CD4-positive, CD25-positive, alpha-beta regulatory T cell (primary cell): ENCODE results near the gene FZR1. TPM values are rescaled to one million over a fixed set of nuclear protein-coding genes. Genes with fewer than 3 reads are reported as not detected.
A peak's percentile ranks its signal among the peaks of the same experiment; 100 is the strongest.

Experiments used
- ATAC-seq, 2 donors: fragments of 150-1000 bp; cut with Tn5 transposase; one replicate each; pipeline ENCODE4 v1.10.0; 2021; ENCODE audit warnings: low read depth in 2 of 2, moderate number of reproducible peaks in 2 of 2, moderate library complexity in 1 of 2
- DNase-seq, 3 donors: peaks; one replicate each; pipeline versions ENCODE4 v3.0.0 to v3.0.0-alpha.2; 2012 to 2022; ENCODE audit warnings: mixed read lengths in 1 of 3
- H3K27ac ChIP-seq: one replicate; pipeline ENCODE4 v1.7.0; 2013; ENCODE audit warnings: mild to moderate bottlenecking, low read length; ENCODE audit not compliant: insufficient read depth, poor library complexity, severe bottlenecking
- H3K27me3 ChIP-seq: one replicate; pipeline ENCODE4 v1.7.0; 2013; ENCODE audit warnings: low read length; ENCODE audit not compliant: control insufficient read depth, insufficient read depth
- H3K36me3 ChIP-seq: one replicate; pipeline ENCODE4 v1.7.0; 2013; ENCODE audit warnings: mild to moderate bottlenecking, low read length, moderate library complexity; ENCODE audit not compliant: control insufficient read depth, insufficient read depth
- H3K4me1 ChIP-seq: 2 replicates; pipeline ENCODE4 v1.7.0; 2013; ENCODE audit warnings: mild to moderate bottlenecking, low read length; ENCODE audit not compliant: insufficient read depth, control insufficient read depth, poor library complexity, severe bottlenecking
- H3K4me3 ChIP-seq: one replicate; pipeline ENCODE4 v1.7.0; 2013; ENCODE audit warnings: low read depth, mild to moderate bottlenecking, low read length, moderate library complexity
- H3K9me3 ChIP-seq, 2 experiments: 1 replicate in 1 of 2; 2 replicates in 1 of 2; pipeline ENCODE4 v1.7.0; 2013; ENCODE audit warnings: low read length in 2 of 2, mild to moderate bottlenecking in 1 of 2, moderate library complexity in 1 of 2; ENCODE audit not compliant: control insufficient read depth in 2 of 2
- H3K27ac Mint-ChIP-seq, 3 donors: one replicate each; pipeline ENCODE4 v1.8.0; 2020 to 2022; ENCODE audit warnings: mild to moderate bottlenecking in 3 of 3, mixed read lengths in 3 of 3, moderate library complexity in 2 of 3
- H3K27me3 Mint-ChIP-seq: one replicate; pipeline ENCODE4 v1.8.0; 2022; ENCODE audit warnings: mild to moderate bottlenecking, mixed read lengths
- H3K36me3 Mint-ChIP-seq: one replicate; pipeline ENCODE4 v1.8.0; 2020; ENCODE audit warnings: mixed read lengths
- H3K4me1 Mint-ChIP-seq, 4 donors: one replicate each; pipeline ENCODE4 v1.8.0; 2020 to 2022; ENCODE audit warnings: mixed read lengths in 4 of 4, mild to moderate bottlenecking in 1 of 4
- H3K4me3 Mint-ChIP-seq, 4 donors: one replicate each; pipeline ENCODE4 v1.8.0; 2020 to 2022; ENCODE audit warnings: mild to moderate bottlenecking in 4 of 4, mixed read lengths in 4 of 4, moderate library complexity in 3 of 4
- H3K9me3 Mint-ChIP-seq, 7 donors: one replicate each; pipeline ENCODE4 v1.8.0; 2020 to 2022; ENCODE audit warnings: mixed read lengths in 7 of 7, mild to moderate bottlenecking in 3 of 7, moderate library complexity in 2 of 7
- polyA plus RNA-seq, 4 donors: library from polyadenylated mRNA; unstranded; fragments of 300-500 nt; fragmentation: Illumina TruSeq; gene quantifications; one replicate each; pipeline ENCODE4 v1.2.3, GENCODE V29; 2021
- total RNA-seq: library from RNA; stranded (reverse); gene quantifications from one replicate; pipeline ENCODE4 v1.2.3, GENCODE V29; 2022

The FZR1 gene
- total and polyA plus RNA-seq, 5 donors from 2014 or later = 9.1 to 107 (median 10.7) TPM

DNA sequence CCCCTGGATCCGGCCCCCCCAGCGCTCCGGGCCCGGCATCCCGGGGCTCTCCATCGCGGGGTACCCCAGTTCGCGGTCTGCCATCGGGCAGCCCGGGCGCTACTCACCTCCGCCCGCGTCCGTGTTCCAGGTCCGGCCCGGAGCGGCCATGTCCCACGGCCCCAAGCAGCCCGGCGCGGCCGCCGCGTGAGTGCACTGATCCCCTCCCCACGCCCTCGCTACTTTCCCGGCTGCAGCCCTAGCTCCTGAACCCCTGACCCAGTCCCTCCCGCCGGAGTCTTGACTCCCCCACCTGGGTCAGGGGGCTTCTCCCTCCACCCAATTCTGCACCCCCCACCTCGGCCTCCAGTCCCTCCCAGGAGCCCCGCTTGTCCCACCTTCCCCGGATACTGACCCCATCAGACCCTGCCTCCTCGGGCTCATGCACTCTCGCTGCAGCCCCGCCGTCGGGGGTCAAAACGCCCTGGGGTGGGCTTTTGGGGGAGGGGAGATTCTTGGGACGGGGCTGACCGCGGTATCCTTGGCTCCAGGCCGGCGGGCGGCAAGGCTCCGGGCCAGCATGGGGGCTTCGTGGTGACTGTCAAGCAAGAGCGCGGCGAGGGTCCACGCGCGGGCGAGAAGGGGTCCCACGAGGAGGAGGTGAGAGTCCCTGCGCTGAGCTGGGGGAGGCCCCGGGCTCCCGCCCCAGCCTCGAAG lies 67.2 kb downstream of the FZR1 start:
- DNase-seq = no peak
- no peak overlapping the region for H3K4me3 ChIP-seq

DNA sequence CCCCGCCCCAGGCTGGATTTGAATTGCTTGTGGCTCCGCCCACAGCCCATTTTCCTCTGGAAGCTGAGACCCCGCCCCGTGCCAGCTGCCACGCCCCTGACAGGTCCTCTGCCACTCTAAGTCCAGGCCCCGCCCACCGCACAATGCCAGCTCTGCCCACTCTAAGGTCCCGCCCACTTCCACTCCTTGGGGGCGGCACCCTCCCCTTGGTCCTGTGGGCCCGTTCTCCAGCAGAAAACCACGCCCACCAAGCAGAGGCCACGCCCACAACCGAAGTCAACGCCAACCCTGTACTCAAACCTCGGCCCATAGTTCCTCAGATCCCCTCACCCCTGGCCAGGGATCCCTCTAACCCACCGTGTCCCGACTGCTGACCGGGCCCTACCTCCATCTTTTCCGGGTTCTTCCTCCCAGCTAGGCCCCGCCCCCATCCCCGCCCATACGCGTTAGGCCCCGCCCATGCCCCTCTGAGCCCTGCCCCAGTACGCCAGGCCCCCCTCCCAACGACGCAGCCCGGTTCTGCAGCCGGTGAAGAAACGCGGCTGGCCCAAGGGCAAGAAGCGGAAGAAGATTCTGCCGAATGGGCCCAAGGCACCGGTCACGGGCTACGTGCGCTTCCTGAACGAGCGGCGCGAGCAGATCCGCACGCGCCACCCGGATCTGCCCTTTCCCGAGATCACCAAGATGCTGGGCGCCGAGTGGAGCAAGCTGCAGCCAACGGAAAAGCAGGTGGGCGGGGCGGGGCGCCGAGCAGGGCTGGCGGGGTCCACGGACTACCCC lies 67.9 kb downstream of the FZR1 start:
- Mint-ChIP-seq H3K4me3 (peak overlapping the region; percentile 71 to 90 (median 84)), H3K27me3 (no peaks in the 10 kb centered on the region), H3K27ac (peak overlapping the region in 2 of 3 donors; percentile 67 to 75), H3K4me1 (peaks cover 0 to 22% (median 8%) of the 10 kb centered on the region in 4 donors), H3K9me3 (no peaks in the 10 kb centered on the region), H3K36me3 (peaks cover 7% of the 10 kb centered on the region)
- Histone ChIP-seq H3K36me3 (no peaks in the 10 kb centered on the region), H3K27me3 (no peaks in the 10 kb centered on the region), H3K4me3 (no peak overlapping the region), H3K9me3 (no peaks in the 10 kb centered on the region), H3K27ac (peak overlapping the region; percentile 23), H3K4me1 (peaks cover 19% of the 10 kb centered on the region)
- DNase-seq = peak; percentile 66 to 90 (median 76)
- ATAC-seq = peak in 1 of 2 donors; percentile 3

More for the DNA sequence above, 67.2 kb downstream of the FZR1 start:
- H3K36me3 Mint-ChIP-seq = peaks cover 7% of the 10 kb centered on the region
- H3K9me3 ChIP-seq = no peaks in the 10 kb centered on the region
- H3K27ac Mint-ChIP-seq = peak overlapping the region in 1 of 3 donors; percentile 75
- no peaks in the 10 kb centered on the region for H3K27me3 Mint-ChIP-seq
- peak overlapping the region; percentile 67 for H3K27ac ChIP-seq
- no peaks in the 10 kb centered on the region for H3K27me3 ChIP-seq
- H3K9me3 Mint-ChIP-seq = no peaks in the 10 kb centered on the region
- peak overlapping the region; percentile 71 to 90 (median 84) for H3K4me3 Mint-ChIP-seq
- peaks cover 19% of the 10 kb centered on the region for H3K4me1 ChIP-seq
- no peak for ATAC-seq
- H3K4me1 Mint-ChIP-seq = peaks cover 0 to 22% (median 8%) of the 10 kb centered on the region in 4 donors
- no peaks in the 10 kb centered on the region for H3K36me3 ChIP-seq

DNA sequence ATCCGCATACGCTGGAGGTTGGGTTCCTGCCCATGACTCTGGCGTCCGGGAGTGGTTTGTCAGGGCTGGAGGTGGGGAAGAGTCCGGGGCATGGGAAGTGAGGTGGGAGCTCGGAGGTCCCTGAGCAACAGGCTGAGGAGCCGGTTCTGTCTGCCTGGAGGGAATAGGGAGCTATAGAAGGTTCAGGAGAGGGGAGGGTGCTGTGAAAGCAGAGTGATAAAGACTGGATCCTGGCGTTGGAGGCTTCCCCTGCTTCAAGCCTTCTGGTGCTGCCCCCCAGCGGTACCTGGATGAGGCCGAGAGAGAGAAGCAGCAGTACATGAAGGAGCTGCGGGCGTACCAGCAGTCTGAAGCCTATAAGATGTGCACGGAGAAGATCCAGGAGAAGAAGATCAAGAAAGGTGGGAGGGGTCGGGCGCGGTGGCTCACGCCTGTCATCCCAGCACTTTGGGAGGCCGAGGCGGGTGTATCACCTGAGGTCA lies 69.2 kb downstream of the FZR1 start:
- peaks cover 19% of the 10 kb centered on the region for H3K4me1 ChIP-seq
- no peaks in the 10 kb centered on the region for H3K36me3 ChIP-seq
- H3K9me3 Mint-ChIP-seq = no peaks in the 10 kb centered on the region
- H3K9me3 ChIP-seq = no peaks in the 10 kb centered on the region
- peaks cover 0 to 22% (median 8%) of the 10 kb centered on the region in 4 donors for H3K4me1 Mint-ChIP-seq
- no peak overlapping the region for H3K27ac ChIP-seq
- H3K27me3 ChIP-seq = no peaks in the 10 kb centered on the region
- H3K4me3 ChIP-seq = no peak overlapping the region
- ATAC-seq (no peak), DNase-seq (peak in 1 of 3 donors; percentile 29)
- H3K27me3 Mint-ChIP-seq = no peaks in the 10 kb centered on the region
- H3K36me3 Mint-ChIP-seq = peaks cover 7% of the 10 kb centered on the region
- H3K27ac Mint-ChIP-seq = peak overlapping the region in 1 of 3 donors; percentile 59
- peak overlapping the region; percentile 59 to 84 (median 66) for H3K4me3 Mint-ChIP-seq

DNA sequence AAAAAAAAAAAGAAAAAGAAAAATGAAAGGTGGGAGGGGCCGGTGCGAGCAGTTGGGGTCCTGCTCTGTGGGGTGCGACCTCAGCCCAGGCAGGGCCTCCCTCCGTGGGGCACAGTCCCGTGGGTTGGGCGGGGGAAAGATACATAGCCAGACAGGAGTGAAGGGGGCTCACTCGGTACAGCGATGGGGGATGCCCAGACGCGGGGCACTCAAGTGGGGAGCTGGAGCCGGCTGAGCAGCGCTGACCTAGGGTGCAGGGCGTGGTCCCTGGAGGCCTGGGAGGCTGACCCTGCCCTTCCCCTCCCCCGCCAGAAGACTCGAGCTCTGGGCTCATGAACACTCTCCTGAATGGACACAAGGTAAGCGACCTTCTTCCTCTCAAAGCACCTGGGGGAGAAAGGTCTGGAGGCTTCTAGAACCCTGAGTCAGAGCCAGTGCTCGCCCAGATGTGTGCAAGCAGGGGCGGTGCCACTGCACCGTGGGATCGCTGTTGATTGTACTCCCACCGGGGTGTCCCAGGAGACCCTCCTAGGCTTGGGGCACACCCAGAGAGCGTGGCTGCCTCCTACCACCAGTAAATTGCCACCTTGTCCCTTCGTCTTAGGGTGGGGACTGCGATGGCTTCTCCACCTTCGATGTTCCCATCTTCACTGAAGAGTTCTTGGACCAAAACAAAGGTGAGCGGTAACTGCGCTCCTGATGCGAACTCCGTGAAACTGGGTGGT lies 70.0 kb downstream of the FZR1 start:
- H3K4me3 Mint-ChIP-seq = no peak overlapping the region
- Histone ChIP-seq H3K4me1 (peaks cover 19% of the 10 kb centered on the region), H3K27ac (no peak overlapping the region), H3K27me3 (no peaks in the 10 kb centered on the region), H3K36me3 (no peaks in the 10 kb centered on the region), H3K9me3 (no peaks in the 10 kb centered on the region), H3K4me3 (no peak overlapping the region)
- H3K36me3 Mint-ChIP-seq = peaks cover 7% of the 10 kb centered on the region
- no peak for ATAC-seq
- no peak overlapping the region for H3K27ac Mint-ChIP-seq
- no peak for DNase-seq
- no peaks in the 10 kb centered on the region for H3K27me3 Mint-ChIP-seq
- H3K4me1 Mint-ChIP-seq = peaks cover 0 to 22% (median 8%) of the 10 kb centered on the region in 4 donors
- no peaks in the 10 kb centered on the region for H3K9me3 Mint-ChIP-seq

DNA sequence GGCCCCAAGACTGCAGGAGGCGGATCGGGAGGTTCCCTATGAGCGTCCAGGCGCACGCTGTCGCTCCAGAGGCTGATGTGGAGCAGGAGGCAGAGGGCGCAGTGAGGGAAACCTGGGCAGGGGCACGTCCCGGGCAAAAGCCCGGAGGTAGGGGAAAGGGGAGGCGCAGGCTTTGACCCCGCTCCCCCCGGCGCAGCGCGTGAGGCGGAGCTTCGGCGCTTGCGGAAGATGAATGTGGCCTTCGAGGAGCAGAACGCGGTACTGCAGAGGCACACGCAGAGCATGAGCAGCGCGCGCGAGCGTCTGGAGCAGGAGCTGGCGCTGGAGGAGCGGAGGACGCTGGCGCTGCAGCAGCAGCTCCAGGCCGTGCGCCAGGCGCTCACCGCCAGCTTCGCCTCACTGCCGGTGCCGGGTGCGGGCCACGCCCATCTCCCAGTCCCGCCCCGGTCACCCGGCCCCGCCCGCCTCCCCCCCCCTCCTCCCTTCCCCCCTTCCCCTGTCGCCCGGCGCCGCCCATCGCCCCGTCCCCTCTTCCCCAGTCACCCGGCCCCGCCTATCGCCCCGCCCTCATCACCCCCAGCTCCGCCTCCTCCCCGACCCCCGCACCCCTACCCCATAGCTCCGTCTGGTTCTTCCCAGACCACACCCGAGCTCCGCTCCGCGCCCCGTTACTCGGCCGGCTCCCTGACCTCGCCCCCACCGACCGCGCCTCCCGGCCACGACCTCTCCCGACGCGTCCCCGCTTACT lies 70.8 kb downstream of the FZR1 start:
- DNase-seq (no peak), ATAC-seq (no peak)
- H3K27me3 ChIP-seq = no peaks in the 10 kb centered on the region
- H3K9me3 ChIP-seq = no peaks in the 10 kb centered on the region
- Mint-ChIP-seq H3K4me3 (no peak overlapping the region), H3K27me3 (peaks cover 1% of the 10 kb centered on the region), H3K27ac (no peak overlapping the region), H3K36me3 (peaks cover 7% of the 10 kb centered on the region), H3K4me1 (peaks cover 0 to 19% (median 6%) of the 10 kb centered on the region in 4 donors), H3K9me3 (no peaks in the 10 kb centered on the region)
- H3K27ac ChIP-seq = no peak overlapping the region
- H3K36me3 ChIP-seq = no peaks in the 10 kb centered on the region
- no peak overlapping the region for H3K4me3 ChIP-seq
- peaks cover 19% of the 10 kb centered on the region for H3K4me1 ChIP-seq

DNA sequence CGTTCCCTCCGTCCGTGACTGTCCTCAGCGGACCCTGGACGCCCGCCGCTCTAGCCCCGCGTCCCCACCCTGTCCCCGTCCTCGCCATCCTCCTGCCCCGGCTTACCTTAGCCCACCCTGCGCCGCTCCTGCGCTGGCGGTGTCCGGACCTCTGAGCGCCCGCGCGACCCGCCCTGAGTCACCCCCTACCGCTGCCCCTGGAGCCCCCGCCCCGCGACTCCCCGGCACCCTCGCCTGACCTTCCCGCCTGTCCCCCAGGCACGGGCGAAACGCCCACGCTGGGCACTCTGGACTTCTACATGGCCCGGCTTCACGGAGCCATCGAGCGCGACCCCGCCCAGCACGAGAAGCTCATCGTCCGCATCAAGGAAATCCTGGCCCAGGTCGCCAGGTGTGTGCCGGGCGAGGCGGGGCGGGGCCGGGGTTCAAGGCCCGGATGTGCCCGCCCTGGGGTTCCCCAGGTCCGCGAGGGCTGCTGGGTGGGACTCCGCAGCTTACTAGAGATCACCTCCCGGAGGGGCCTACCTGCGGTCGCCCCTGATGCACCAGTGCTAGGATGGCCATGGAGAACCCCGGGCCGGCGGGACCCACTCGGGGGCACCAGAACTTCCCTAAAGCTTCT lies 71.7 kb downstream of the FZR1 start:
- Mint-ChIP-seq H3K4me3 (peak overlapping the region in 1 of 4 donors; percentile 43), H3K9me3 (no peaks in the 10 kb centered on the region), H3K4me1 (peaks cover 0 to 11% (median 4%) of the 10 kb centered on the region in 4 donors), H3K27me3 (peaks cover 4% of the 10 kb centered on the region), H3K27ac (no peak overlapping the region), H3K36me3 (peaks cover 7% of the 10 kb centered on the region)
- Histone ChIP-seq H3K27me3 (no peaks in the 10 kb centered on the region), H3K36me3 (no peaks in the 10 kb centered on the region), H3K4me1 (peaks cover 13% of the 10 kb centered on the region), H3K27ac (no peak overlapping the region), H3K9me3 (no peaks in the 10 kb centered on the region), H3K4me3 (no peak overlapping the region)
- ATAC-seq (no peak), DNase-seq (no peak)

GRCh38 chr19:3578390-3578789 lies 72.3 kb downstream of the FZR1 start:
- no peak overlapping the region for H3K4me3 Mint-ChIP-seq

More at GRCh38 chr19:3578390-3578789, 72.3 kb downstream of the FZR1 start:
- Mint-ChIP-seq H3K36me3 (peaks cover 7% of the 10 kb centered on the region), H3K4me1 (peaks cover 0 to 11% (median 4%) of the 10 kb centered on the region in 4 donors), H3K27ac (no peak overlapping the region), H3K9me3 (no peaks in the 10 kb centered on the region), H3K27me3 (peaks cover 4% of the 10 kb centered on the region)
- Histone ChIP-seq H3K4me1 (peaks cover 9% of the 10 kb centered on the region), H3K36me3 (no peaks in the 10 kb centered on the region), H3K9me3 (no peaks in the 10 kb centered on the region), H3K27me3 (no peaks in the 10 kb centered on the region), H3K4me3 (no peak overlapping the region), H3K27ac (no peak overlapping the region)
- no peak for DNase-seq
- no peak for ATAC-seq
